Activated CD8-positive, alpha-beta memory T cell treated with anti-CD3 and anti-CD28 coated beads, Interleukin-2, amount 50 U/mL, for 48 hours (primary cell): ENCODE data around the gene PRDM16.

Experiments used
- DNase-seq: peaks from one replicate; pipeline ENCODE4 v3.0.0-alpha.2; 2020

The PRDM16 gene

GRCh38 chr1:3428899-3429298, 359.9 kb downstream of the PRDM16 start:
- DNase-seq, result no peak

DNA sequence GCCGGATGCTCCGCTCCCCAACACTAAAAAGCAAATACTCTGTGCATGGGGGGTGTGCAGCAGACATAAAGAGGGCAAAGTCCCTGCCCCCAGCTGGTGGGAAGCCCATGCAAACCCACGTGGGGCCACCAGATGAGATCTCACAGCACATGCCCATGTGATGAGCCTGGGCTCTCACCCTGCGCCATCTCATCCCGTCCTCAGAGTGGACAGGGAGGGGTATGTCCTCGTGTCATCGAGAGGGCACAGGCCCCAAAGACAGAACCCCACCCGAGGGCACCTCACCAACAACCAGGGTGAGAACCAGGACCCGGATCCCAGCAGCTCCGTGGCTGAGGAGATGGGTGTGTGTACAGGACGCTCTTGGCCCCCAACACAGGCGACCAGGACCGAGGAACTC, 360.3 kb downstream of the PRDM16 start:
- no peak for DNase-seq

DNA sequence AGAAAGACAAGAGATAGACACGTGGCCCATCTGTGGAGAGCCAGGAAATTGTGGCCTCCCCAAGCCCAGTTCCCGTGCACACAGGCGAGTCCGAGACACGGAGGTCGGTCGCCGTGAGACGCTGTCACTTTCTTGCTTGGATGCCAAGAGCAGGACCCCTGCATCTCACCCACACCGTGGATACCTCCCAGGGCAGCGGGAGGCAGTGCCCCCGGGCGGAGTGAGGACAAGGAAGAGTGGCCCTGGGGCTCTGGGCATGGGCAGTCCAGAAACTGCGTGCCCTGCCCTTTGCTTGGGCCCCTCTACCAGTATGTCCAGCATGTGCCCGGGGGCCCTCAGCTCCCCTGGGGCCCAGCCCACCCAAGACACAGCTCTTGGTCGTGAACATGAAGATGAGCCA, 360.8 kb downstream of the PRDM16 start:
- DNase-seq, result no peak

DNA sequence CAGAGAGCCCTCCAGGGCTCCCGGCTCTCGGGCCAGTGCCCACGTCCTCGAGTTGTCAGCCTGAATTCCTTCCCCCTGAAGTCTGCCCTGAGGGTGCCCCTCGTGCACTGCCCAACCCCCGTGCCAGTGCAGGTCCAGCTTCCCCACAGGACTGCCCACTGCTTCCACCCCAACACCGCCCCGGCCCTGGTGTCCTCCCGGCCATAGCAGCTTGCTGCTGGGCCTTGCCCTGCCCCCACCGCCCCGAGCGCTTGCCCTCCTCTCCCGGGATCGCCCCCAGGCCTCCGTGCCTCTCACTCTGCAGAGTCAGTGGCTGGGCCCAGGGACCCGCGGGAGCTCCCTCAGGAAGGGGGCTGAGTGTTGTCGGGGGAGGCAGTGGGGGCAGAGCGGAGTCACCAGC, 361.4 kb downstream of the PRDM16 start:
- DNase-seq, result no peak

DNA sequence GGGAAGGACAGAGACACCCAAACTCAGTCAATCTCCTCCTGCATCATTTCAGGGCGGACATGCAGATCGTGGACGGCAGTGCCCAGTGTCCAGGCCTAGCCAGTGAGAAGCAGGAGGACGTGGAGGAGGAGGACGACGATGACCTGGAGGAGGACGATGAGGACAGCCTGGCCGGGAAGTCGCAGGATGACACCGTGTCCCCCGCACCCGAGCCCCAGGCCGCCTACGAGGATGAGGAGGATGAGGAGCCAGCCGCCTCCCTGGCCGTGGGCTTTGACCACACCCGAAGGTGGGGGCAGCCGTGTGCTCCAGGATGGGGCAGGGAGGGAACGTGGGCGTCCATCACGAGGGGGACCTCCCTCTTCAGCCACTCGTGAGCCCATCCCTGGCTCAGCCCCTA, 361.8 kb downstream of the PRDM16 start:
- no peak for DNase-seq

- DNase-seq, result no peak
These were observed 362.3 kb downstream of the PRDM16 start for GRCh38 chr1:3431266-3431665.

DNA sequence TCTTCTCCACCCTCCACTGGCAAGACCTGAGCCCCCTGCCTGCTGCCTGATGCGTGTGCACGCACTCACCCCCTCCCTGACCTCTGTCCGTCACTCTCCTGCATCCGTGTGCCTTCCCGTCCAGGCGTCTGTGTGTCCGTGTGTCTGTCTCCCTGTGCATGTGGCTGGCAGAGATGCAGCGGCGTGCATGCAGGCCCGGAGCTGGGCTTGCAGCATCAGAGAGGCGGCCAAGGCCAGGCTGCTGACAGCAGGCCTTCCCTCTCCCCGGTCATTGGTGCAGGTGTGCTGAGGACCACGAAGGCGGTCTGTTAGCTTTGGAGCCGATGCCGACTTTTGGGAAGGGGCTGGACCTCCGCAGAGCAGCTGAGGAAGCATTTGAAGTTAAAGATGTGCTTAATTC, 362.7 kb downstream of the PRDM16 start:
- DNase-seq, result no peak

DNA sequence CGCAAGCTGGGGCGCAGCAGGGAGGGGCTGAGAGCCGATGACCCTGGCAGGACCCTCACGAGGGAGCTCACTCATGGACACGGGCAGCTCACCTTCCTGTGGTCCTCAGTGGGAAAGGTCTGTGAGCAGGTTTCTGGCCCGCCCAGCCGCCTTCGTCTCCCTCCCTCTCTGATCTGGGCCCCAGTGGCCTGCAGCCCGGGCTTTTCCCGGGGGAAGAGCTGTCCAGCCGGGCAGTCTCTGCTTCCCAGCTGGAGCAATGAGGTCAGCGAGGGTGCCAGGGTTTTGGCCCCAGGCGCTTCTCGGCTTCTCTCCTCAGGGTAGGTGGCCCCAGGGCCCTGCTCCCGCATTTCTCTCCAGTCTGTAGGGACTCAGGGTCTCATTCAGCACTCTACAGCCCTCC, 363.3 kb downstream of the PRDM16 start:
- DNase-seq, result no peak

DNA sequence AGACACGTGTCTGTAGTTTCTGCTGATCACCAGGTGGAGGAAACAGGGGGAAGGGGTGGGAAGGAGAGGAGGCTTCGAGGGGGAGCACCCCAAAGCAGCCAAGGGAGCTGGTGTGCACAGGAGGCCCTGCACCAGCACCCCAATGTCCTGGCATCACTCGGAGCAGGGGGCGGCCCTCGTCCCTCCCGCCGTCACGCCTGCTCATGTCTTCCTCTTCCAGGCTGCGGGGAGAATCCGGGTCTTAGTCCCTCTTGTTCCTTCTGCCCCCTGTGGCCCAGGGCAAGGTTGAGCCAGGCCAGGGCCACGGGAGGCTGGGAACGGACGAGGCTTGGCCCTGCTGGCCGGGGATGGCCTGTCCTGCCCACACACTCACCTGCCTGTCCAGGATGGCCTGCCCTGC, 364.1 kb downstream of the PRDM16 start:
- DNase-seq, result no peak

- DNase-seq, result no peak
These were observed 364.8 kb downstream of the PRDM16 start for GRCh38 chr1:3433596-3434320.

DNA sequence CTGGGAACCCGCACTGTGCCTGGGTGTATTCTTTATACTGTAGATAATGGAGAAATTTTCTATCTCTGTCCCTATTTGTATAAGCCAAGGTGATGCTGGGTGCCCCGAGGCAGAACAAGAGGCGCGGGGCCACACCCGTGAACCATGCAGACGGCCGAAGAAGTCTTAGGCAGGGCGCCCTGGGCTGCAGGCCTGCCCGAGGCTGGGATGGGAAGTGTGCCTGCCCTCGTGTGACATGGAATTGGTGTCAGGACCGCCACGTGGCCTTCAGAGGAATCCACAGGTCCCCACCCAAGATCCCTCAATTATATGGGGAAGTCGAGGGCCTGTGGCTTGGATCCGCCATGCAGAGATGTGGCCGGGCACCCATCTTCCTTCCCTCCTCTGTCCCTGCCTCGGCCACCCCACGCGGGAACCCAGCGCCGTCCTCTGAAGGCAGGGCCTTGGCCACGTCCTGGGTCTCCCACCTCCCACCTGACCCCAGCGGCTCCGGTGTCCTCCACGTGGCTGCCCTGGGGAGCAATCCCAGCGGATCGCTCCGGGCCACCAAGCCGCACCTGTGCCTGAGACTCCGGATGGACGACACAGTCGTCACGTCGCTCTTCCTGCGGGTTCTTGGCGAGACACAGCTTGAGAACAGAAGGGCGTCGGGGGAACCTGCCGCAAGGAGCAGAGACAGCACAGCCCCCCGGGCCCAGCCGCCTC, 365.6 kb downstream of the PRDM16 start:
- DNase-seq, result no peak

DNA sequence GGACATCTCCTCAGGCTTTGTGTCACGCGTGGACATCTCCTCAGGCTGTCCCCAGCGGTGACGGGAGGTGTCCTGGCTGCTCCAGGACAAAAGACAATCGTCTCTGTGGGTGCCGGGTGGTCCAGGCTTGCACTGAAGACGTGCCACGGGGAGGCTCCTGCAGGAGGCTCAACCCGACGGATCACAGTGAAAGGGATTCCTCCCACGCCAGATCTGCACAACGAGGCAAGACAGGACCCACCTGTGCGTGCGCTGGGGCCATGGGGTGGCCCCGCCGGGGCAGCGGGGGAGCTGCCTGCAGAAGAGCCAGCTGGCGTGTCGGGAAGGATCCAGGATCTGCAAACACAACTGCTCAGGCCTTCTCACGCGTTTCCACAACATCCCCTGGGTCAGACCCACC, 366.7 kb downstream of the PRDM16 start:
- DNase-seq, result no peak

DNA sequence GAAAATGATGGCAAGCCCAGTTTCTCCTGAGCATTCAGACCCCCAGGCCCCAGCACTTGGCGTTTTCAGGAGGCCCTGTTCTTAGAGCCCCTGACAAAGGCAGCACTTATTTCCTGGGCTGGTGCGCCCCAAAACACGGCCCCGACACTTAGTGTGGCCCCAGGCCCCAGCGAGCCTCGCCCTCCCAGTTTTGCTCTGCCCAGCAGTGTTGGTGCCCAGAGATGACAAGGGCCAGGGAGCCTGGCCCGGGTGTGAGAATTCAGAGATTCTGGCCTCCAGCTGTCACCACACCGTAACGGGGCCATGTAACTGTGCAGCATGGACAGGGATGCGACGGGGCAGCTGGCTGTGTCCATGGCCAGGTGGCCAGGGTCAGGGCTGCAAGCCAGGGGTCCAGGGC, 367.4 kb downstream of the PRDM16 start:
- DNase-seq, result no peak

DNA sequence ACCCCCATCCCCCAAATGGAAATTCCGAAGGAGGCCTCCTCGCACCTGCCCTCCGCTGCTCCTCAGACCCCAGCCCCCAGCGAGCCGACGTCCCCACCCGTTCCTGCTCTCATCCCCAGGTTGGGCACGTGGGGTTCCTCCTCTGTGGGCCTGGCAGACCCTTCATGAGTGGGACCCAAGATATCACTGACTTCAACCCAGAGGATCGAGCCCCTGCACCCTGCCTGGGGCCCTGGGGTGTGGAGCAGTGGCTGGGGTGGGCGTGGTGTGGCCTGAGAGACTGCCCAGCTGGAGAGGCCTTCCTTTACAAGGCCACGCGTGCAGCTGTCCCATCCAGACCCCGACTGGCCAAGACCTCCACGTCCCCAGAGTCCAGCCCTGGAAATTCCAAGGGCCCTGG, 367.9 kb downstream of the PRDM16 start:
- no peak for DNase-seq

- no peak for DNase-seq
These were observed 369.7 kb downstream of the PRDM16 start for GRCh38 chr1:3438661-3439180.

GRCh38 chr1:3439346-3440299, 370.6 kb downstream of the PRDM16 start:
- no peak for DNase-seq

DNA sequence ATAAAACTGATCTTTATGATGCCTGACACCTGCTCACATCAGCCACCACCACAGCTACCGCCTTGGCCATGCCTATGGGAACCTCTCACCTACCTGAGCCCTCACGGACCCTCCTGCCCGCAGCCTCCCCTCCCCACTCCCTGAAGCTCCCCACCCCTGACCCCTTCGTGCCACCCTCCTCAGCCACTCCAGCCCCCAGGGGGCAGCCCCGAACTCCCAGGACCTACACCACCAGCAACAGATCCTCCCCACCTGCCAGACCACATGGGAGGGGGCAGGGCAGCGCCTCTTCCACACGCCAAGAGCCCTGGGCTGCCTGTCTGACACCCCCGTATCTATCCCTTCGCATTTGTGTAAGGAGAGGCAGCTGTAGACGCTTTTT, 371.3 kb downstream of the PRDM16 start:
- no peak for DNase-seq

DNA sequence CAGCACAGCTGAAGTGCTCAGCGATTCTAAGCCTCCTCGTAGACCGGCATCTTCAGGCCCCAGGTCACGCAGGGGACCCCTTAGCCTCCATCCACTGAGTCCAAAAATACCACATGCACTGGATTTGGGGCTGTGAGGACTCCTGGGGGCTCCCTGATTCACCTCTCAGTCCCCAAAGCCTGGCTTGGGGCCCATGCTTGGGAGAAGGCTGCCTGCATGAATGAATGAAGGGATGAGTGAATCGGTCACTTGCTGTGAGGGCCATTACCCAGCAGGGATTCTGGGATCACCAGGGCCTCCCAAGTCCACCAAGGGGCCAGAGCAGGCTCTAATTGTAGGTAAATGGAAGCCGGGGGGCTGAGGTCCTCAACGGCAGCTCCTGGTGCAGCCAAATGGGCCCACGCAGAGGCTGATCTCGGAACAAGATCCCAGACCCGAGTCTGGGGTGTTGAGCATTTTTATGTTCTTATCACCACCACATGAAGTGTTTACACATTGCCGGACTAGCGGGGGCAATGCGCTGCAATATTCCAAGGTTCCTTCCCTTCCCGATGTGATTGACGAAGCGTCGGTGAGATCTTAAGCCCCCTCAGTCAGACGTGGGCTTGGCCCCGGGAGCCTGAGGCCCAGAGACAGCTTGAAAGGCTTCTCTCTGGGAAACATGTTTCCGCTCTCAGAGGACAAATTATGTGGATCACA, 371.9 kb downstream of the PRDM16 start:
- no peak for DNase-seq

DNA sequence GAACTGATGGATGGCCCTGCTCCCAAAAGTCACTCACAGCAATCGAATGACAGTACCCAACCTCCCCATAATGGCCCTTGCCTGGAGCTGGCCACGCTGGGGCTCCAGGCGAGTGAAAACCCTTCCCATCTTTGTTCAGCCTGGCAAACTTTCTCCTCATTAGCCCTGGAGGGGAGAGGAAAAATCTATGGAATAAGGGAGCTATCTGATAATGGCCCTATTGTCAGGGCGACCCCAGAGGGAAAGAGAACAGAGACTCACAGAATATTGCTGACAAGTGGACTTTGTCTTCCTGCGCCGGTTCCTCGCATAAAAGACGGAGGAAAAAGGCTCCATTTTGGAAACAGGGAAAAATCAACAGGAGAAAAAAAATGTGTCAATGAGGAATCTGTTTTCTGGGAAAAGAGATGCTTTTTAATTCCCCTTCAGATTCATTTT, 372.4 kb downstream of the PRDM16 start:
- DNase-seq, result no peak

DNA sequence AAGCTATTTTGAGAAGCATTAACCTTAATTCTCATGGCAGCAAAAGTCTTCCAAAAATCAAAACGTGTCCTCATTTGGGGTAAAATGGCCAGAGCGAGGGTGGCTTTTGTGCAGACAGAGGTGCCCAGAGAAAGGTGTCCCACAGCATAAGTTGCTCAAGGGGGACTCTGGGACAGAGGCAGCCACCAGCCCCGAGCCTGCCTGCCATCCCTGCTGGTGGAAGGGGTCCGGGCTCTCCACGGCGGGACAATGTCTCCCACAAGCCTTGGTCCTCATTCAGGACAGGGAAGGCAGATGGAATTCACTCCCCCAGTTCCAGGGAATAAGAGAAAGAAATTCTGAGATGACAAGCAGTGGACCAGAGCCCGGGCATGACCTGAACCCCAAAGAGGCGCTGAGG, 372.9 kb downstream of the PRDM16 start:
- DNase-seq, result no peak

DNA sequence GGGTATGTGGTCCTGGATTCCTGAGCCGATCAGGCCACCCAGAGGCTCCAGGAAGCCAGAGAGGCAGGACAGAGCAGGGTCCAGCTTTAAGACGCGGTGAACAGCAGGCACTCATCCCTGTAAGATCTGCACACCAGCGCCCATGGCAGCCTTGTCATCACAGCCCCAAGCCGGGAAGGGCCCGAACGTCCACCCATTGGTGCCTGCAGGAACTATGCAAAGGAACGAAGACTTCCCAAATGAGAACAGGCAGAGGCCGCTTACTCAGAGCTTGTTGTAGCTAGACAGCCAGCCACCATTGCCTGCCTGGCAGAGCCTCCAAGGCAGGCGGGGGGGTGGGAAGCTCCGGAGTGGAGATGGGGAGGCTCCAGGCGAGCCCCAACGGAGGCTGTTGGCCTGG, 373.3 kb downstream of the PRDM16 start:
- DNase-seq, result no peak

DNA sequence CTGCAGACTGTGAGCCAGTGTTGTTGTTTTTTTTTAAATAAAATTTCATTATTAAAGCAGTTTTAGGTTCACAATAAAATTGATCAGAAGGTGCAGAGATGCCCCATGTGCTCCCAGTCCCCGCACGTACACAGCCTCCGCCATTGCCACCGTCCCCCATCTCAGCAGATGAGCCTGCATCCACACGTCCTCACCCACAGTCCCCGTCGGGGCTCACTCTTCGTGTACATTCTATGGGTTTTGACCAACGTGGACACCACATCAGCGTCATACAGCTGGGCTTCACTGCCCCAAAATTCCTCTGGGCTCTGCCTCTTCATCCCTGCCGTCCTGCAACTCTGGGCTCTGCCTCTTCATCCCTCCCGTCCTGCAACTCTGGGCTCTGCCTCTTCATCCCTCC, 373.9 kb downstream of the PRDM16 start:
- no peak for DNase-seq

DNA sequence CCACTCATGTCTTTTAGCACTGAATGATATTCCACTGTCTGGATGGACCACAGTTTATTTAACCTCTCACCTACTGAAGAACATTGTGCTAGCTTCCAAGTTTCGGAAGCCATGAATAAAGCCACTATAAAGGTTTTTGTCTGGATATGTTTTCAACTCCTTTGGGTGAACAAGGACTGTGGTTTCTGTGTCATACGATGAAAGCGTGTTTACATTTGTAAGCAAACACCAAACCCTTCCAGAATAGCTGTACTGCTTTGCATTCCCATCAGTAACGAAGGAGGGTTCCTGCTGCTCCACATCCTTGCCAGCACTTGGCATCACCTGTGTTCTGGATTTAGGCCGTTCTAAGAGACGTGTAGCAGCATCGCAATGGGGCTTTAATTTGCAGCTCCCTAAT, 374.8 kb downstream of the PRDM16 start:
- no peak for DNase-seq
